Smooth muscle cell of the brain vasculature (primary cell): ENCODE results near the gene FAM237A.

Experiments
- DNase-seq: peaks from one replicate; pipeline ENCODE4 v3.0.0-alpha.2; 2012; ENCODE audit warnings: low read depth, low spot score

FAM237A gene

GRCh38 chr2:206642075-206643025 is at the start of gene FAM237A:
Gene FAM237A (plus strand): TSS chr2:206642487. CDS start chr2:206644237, 1,750 bp downstream.
- DNase-seq: peak; percentile 44

- no peak for DNase-seq
Observed at GRCh38 chr2:206597717-206598218, 44.5 kb upstream of the FAM237A start.

- DNase-seq: no peak
Observed at GRCh38 chr2:206603243-206603642, 39.0 kb upstream of the FAM237A start.

- no peak for DNase-seq
Observed at GRCh38 chr2:206610451-206610850, 31.8 kb upstream of the FAM237A start.

- no peak for DNase-seq
Observed at GRCh38 chr2:206611191-206611590, 31.1 kb upstream of the FAM237A start.

- no peak for DNase-seq
Observed at GRCh38 chr2:206611736-206612135, 30.6 kb upstream of the FAM237A start.

GRCh38 chr2:206614811-206615210 is 27.5 kb upstream of the FAM237A start:
- no peak for DNase-seq

GRCh38 chr2:206615417-206616089 is 26.7 kb upstream of the FAM237A start:
- no peak for DNase-seq

GRCh38 chr2:206616151-206616550 is 26.1 kb upstream of the FAM237A start:
- no peak for DNase-seq

GRCh38 chr2:206619011-206619410 is 23.3 kb upstream of the FAM237A start:
- no peak for DNase-seq

GRCh38 chr2:206626108-206626507 is 16.2 kb upstream of the FAM237A start:
- DNase-seq: no peak

- DNase-seq: no peak
Observed at GRCh38 chr2:206627632-206628031, 14.7 kb upstream of the FAM237A start.

- no peak for DNase-seq
Observed at GRCh38 chr2:206631340-206631739, 10.9 kb upstream of the FAM237A start.

- no peak for DNase-seq
Observed at GRCh38 chr2:206635015-206635414, 7.3 kb upstream of the FAM237A start.

GRCh38 chr2:206639636-206640035 is 2.7 kb upstream of the FAM237A start:
- DNase-seq: no peak

- no peak for DNase-seq
Observed at GRCh38 chr2:206641226-206641625, 1.1 kb upstream of the FAM237A start.

GRCh38 chr2:206647985-206648384 is 5.7 kb downstream of the FAM237A start:
- no peak for DNase-seq

GRCh38 chr2:206657087-206657486 is 14.8 kb downstream of the FAM237A start:
- DNase-seq: no peak

- DNase-seq: no peak
Observed at GRCh38 chr2:206665251-206665650, 23.0 kb downstream of the FAM237A start.

- no peak for DNase-seq
Observed at GRCh38 chr2:206670531-206671319, 28.4 kb downstream of the FAM237A start.

GRCh38 chr2:206683546-206683945 is 41.3 kb downstream of the FAM237A start:
- no peak for DNase-seq

- no peak for DNase-seq
Observed at GRCh38 chr2:206688453-206688852, 46.2 kb downstream of the FAM237A start.
